ENCODE results near the gene OR2D2.

OR2D2 gene

GRCh38 chr11:6931146-6931713 lies 38.9 kb upstream of the OR2D2 start:
- H3K27me3 ChIP-seq (ENCODE audit: insufficient read depth, low read length, poor library complexity) = no peaks in the 10 kb centered on the region
- no peak overlapping the region for H2AFZ ChIP-seq (ENCODE audit: low read depth, low read length)
- peaks cover 10% of the 10 kb centered on the region; the same call in 1 of the 2 replicates for H3K36me3 ChIP-seq (ENCODE audit: insufficient read depth, low read length)
- H3K4me1 ChIP-seq (ENCODE audit: insufficient read depth, low read length) = peaks cover 62% of the 10 kb centered on the region
- no peak overlapping the region for H3K4me2 ChIP-seq (ENCODE audit: insufficient read depth, low read length)
- no peak overlapping the region for H3K9ac ChIP-seq (ENCODE audit: low read depth, low read length)
- H4K20me1 ChIP-seq (ENCODE audit: insufficient read depth, low read length) = no peaks in the 10 kb centered on the region
- no peak for ATAC-seq (ENCODE audit: insufficient read depth, low read depth)
- no peaks in the 10 kb centered on the region for H3K9me3 ChIP-seq (ENCODE audit: insufficient read depth, low read length, severe bottlenecking)
- no peak for TF ChIP-seq EZH2 (IDR thresholded peaks at IDR 0.05; ENCODE audit: borderline replicate concordance, low read depth, low read length, severe bottlenecking)
- H3K4me3 ChIP-seq (ENCODE audit: low read depth in 1 of 2, low read length in 2 of 2) = no peak overlapping the region
- peak overlapping the region; percentile 73; the same call in 1 of the 2 replicates for H3K27ac ChIP-seq (ENCODE audit: low read length)
- DNase-seq = no peak
- H3K79me2 ChIP-seq (ENCODE audit: insufficient read depth, low read length) = peaks cover 22% of the 10 kb centered on the region

- no peak for DNase-seq
- H3K4me3 ChIP-seq (ENCODE audit: low read depth in 1 of 2, low read length in 2 of 2) = peak overlapping the region in 1 of 2 experiments; percentile 20; a peak in 1 of 4 replicates
- H3K79me2 ChIP-seq (ENCODE audit: insufficient read depth, low read length) = peaks cover 21% of the 10 kb centered on the region
- peaks cover 6% of the 10 kb centered on the region; the same call in 1 of the 2 replicates for H3K36me3 ChIP-seq (ENCODE audit: insufficient read depth, low read length)
- H3K27ac ChIP-seq (ENCODE audit: low read length) = no peak overlapping the region
- no peaks in the 10 kb centered on the region for H3K27me3 ChIP-seq (ENCODE audit: insufficient read depth, low read length, poor library complexity)
- no peak overlapping the region for H2AFZ ChIP-seq (ENCODE audit: low read depth, low read length)
- no peaks in the 10 kb centered on the region for H3K9me3 ChIP-seq (ENCODE audit: insufficient read depth, low read length, severe bottlenecking)
- H3K9ac ChIP-seq (ENCODE audit: low read depth, low read length) = no peak overlapping the region
- H3K4me2 ChIP-seq (ENCODE audit: insufficient read depth, low read length) = peak overlapping the region; percentile 65
- H4K20me1 ChIP-seq (ENCODE audit: insufficient read depth, low read length) = no peaks in the 10 kb centered on the region
- H3K4me1 ChIP-seq (ENCODE audit: insufficient read depth, low read length) = peaks cover 70% of the 10 kb centered on the region
- no peak for ATAC-seq (ENCODE audit: insufficient read depth, low read depth)
- TF ChIP-seq, protein P1, sequence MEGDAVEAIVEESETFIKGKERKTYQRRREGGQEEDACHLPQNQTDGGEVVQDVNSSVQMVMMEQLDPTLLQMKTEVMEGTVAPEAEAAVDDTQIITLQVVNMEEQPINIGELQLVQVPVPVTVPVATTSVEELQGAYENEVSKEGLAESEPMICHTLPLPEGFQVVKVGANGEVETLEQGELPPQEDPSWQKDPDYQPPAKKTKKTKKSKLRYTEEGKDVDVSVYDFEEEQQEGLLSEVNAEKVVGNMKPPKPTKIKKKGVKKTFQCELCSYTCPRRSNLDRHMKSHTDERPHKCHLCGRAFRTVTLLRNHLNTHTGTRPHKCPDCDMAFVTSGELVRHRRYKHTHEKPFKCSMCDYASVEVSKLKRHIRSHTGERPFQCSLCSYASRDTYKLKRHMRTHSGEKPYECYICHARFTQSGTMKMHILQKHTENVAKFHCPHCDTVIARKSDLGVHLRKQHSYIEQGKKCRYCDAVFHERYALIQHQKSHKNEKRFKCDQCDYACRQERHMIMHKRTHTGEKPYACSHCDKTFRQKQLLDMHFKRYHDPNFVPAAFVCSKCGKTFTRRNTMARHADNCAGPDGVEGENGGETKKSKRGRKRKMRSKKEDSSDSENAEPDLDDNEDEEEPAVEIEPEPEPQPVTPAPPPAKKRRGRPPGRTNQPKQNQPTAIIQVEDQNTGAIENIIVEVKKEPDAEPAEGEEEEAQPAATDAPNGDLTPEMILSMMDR (IDR thresholded peaks at IDR 0.05; ENCODE audit: borderline replicate concordance, extremely low read depth, low read length, poor library complexity, severe bottlenecking) = no peak
- TF ChIP-seq EZH2 (IDR thresholded peaks at IDR 0.05; ENCODE audit: borderline replicate concordance, low read depth, low read length, severe bottlenecking) = no peak
Observed at GRCh38 chr11:6928916-6929315, 36.6 kb upstream of the OR2D2 start.

GRCh38 chr11:6927030-6927617 lies 34.8 kb upstream of the OR2D2 start:
- H3K4me3 ChIP-seq (ENCODE audit: low read depth in 1 of 2, low read length in 2 of 2) = peak overlapping the region; percentile 28 to 83
- ATAC-seq (ENCODE audit: insufficient read depth, low read depth) = no peak

More at GRCh38 chr11:6927030-6927617, 34.8 kb upstream of the OR2D2 start:
- no peaks in the 10 kb centered on the region for H3K27me3 ChIP-seq (ENCODE audit: insufficient read depth, low read length, poor library complexity)
- no peak for TF ChIP-seq EZH2 (IDR thresholded peaks at IDR 0.05; ENCODE audit: borderline replicate concordance, low read depth, low read length, severe bottlenecking)
- TF ChIP-seq, protein P1 (IDR thresholded peaks at IDR 0.05; ENCODE audit: borderline replicate concordance, extremely low read depth, low read length, poor library complexity, severe bottlenecking) = no peak
- H3K27ac ChIP-seq (ENCODE audit: low read length) = peak overlapping the region; percentile 92
- DNase-seq = peak; percentile 10
- peaks cover 55% of the 10 kb centered on the region for H3K4me1 ChIP-seq (ENCODE audit: insufficient read depth, low read length)
- H3K9me3 ChIP-seq (ENCODE audit: insufficient read depth, low read length, severe bottlenecking) = no peaks in the 10 kb centered on the region
- H2AFZ ChIP-seq (ENCODE audit: low read depth, low read length) = peak overlapping the region; percentile 86
- peak overlapping the region; percentile 65 for H3K4me2 ChIP-seq (ENCODE audit: insufficient read depth, low read length)
- H3K79me2 ChIP-seq (ENCODE audit: insufficient read depth, low read length) = peaks cover 18% of the 10 kb centered on the region
- H4K20me1 ChIP-seq (ENCODE audit: insufficient read depth, low read length) = no peaks in the 10 kb centered on the region
- H3K36me3 ChIP-seq (ENCODE audit: insufficient read depth, low read length) = no peaks in the 10 kb centered on the region
- peak overlapping the region; percentile 69 for H3K9ac ChIP-seq (ENCODE audit: low read depth, low read length)
